WTC11 (cell line): ENCODE measurements around the gene BPIFB4. TPM values are rescaled to one million over a fixed set of nuclear protein-coding genes. Genes with fewer than 3 reads are reported as not detected.

Experiments
- ATAC-seq: fragments of 200-7000 bp; cut with Tn5 transposase; 2 replicates; pipeline ENCODE4 v1.10.0; 2021; ENCODE audit warnings: mild to moderate bottlenecking, moderate library complexity
- CTCF ChIA-PET: fragments of 300-600 bp; sonication (Branson Sonifier 250); formaldehyde crosslinking; loops from one replicate; lab custom pipeline; 2021; ENCODE audit warnings: antibody characterized with exemption; lab: Charles Lee
- POLR2A ChIA-PET: fragments of 350-600 bp; sonication (Branson Sonifier 250); formaldehyde crosslinking; loops from one replicate; lab custom pipeline; 2021; ENCODE audit warnings: antibody characterized with exemption; lab: Charles Lee
- DNase-seq: peaks from one replicate; pipeline ENCODE4 v3.0.0; 2021; ENCODE audit warnings: low spot score
- H3K27ac Mint-ChIP-seq: 2 replicates; pipeline ENCODE4 v1.8.0; 2021; ENCODE audit warnings: mixed read lengths
- H3K27me3 Mint-ChIP-seq: 2 replicates; pipeline ENCODE4 v1.8.0; 2021; ENCODE audit warnings: low read depth, mild to moderate bottlenecking, moderate library complexity, mixed read lengths
- H3K36me3 Mint-ChIP-seq: 2 replicates; pipeline ENCODE4 v1.8.0; 2021; ENCODE audit warnings: mixed read lengths
- H3K4me1 Mint-ChIP-seq: 2 replicates; pipeline ENCODE4 v1.8.0; 2022; ENCODE audit warnings: mixed read lengths
- H3K4me3 Mint-ChIP-seq: 2 replicates; pipeline ENCODE4 v1.8.0; 2021; ENCODE audit warnings: mild to moderate bottlenecking, moderate library complexity, mixed read lengths
- H3K9me3 Mint-ChIP-seq: 2 replicates; pipeline ENCODE4 v1.8.0; 2021; ENCODE audit warnings: mixed read lengths
- ARID4B ChIP-seq: sonication (generic); formaldehyde crosslinking; IDR thresholded peaks from 2 replicates; pipeline ENCODE4 v1.8.0; 2023; ENCODE audit warnings: missing genetic modification reagents, mild to moderate bottlenecking, borderline replicate concordance
- CBFB ChIP-seq: sonication (generic); formaldehyde crosslinking; IDR thresholded peaks from 2 replicates; pipeline ENCODE4 v1.8.1; 2022; ENCODE audit warnings: mild to moderate bottlenecking, low read depth, missing genetic modification reagents
- CREB1 ChIP-seq: sonication (generic); formaldehyde crosslinking; IDR thresholded peaks from 2 replicates; pipeline ENCODE4 v1.8.0; 2023; ENCODE audit warnings: mild to moderate bottlenecking, missing genetic modification reagents
- CREM ChIP-seq: sonication (generic); formaldehyde crosslinking; IDR thresholded peaks from 2 replicates; pipeline ENCODE4 v1.8.1; 2022; ENCODE audit warnings: mild to moderate bottlenecking, missing genetic modification reagents, moderate library complexity
- E2F1 ChIP-seq: sonication (generic); formaldehyde crosslinking; IDR thresholded peaks from 2 replicates; pipeline ENCODE4 v1.8.0; 2022; ENCODE audit warnings: mild to moderate bottlenecking, missing genetic modification reagents
- ETV6 ChIP-seq: sonication (generic); formaldehyde crosslinking; IDR thresholded peaks from 2 replicates; pipeline ENCODE4 v1.8.1; 2022; ENCODE audit warnings: mild to moderate bottlenecking, missing genetic modification reagents
- FOXK1 ChIP-seq: sonication (generic); formaldehyde crosslinking; IDR thresholded peaks from 2 replicates; pipeline ENCODE4 v1.8.0; 2022; ENCODE audit warnings: mild to moderate bottlenecking, moderate library complexity, missing genetic modification reagents
- GRHL2 ChIP-seq: fragments of 250-450 bp; sonication (Bioruptor Pico); IDR thresholded peaks from 2 replicates; pipeline ENCODE4 v1.8.0; 2022; ENCODE audit warnings: mild to moderate bottlenecking, moderate library complexity; ENCODE audit not compliant: insufficient replicate concordance, severe bottlenecking
- GTF2I ChIP-seq: fragments of 250-450 bp; sonication (Bioruptor Pico); conservative IDR thresholded peaks from 2 replicates; pipeline ENCODE4 v1.4.0; 2021; ENCODE audit warnings: mild to moderate bottlenecking
- HMGA2 ChIP-seq: fragments of 250-450 bp; sonication (Bioruptor Pico); IDR thresholded peaks from 2 replicates; pipeline ENCODE4 v1.4.0; 2021; ENCODE audit warnings: mild to moderate bottlenecking, moderate library complexity
- IRF1 ChIP-seq: sonication (generic); formaldehyde crosslinking; IDR thresholded peaks from 2 replicates; pipeline ENCODE4 v1.8.0; 2023; ENCODE audit warnings: missing genetic modification reagents
- NFATC4 ChIP-seq: fragments of 250-450 bp; sonication (Bioruptor Pico); IDR thresholded peaks from 2 replicates; pipeline ENCODE4 v1.9.0; 2021; ENCODE audit warnings: mild to moderate bottlenecking
- NR3C1 ChIP-seq: sonication (generic); formaldehyde crosslinking; conservative IDR thresholded peaks from 2 replicates; pipeline ENCODE4 v1.8.1; 2023; ENCODE audit warnings: low read depth, mild to moderate bottlenecking, missing genetic modification reagents
- PREB ChIP-seq: sonication (generic); formaldehyde crosslinking; IDR thresholded peaks from 2 replicates; pipeline ENCODE4 v1.8.1; 2022; ENCODE audit warnings: mild to moderate bottlenecking, missing genetic modification reagents, moderate library complexity, borderline replicate concordance
- SP1 ChIP-seq: sonication (generic); formaldehyde crosslinking; conservative IDR thresholded peaks from 2 replicates; pipeline ENCODE4 v1.8.1; 2022; ENCODE audit warnings: missing genetic modification reagents
- TEAD1 ChIP-seq: sonication (generic); formaldehyde crosslinking; IDR thresholded peaks from 2 replicates; pipeline ENCODE4 v1.8.0; 2022; ENCODE audit warnings: mild to moderate bottlenecking, missing genetic modification reagents
- ZMAT4 ChIP-seq: fragments of 250-450 bp; sonication (Bioruptor Pico); IDR thresholded peaks from 2 replicates; pipeline ENCODE4 v1.9.0; 2021; ENCODE audit warnings: mild to moderate bottlenecking
- ZNF121 ChIP-seq: sonication (generic); formaldehyde crosslinking; IDR thresholded peaks from 2 replicates; pipeline ENCODE4 v1.8.0; 2023; ENCODE audit warnings: missing genetic modification reagents
- ZNF263 ChIP-seq: sonication (generic); formaldehyde crosslinking; IDR thresholded peaks from 2 replicates; pipeline ENCODE4 v1.8.1; 2022; ENCODE audit warnings: low read depth, mild to moderate bottlenecking, moderate library complexity, missing genetic modification reagents
- ZNF396 ChIP-seq: fragments of 250-450 bp; sonication (Bioruptor Pico); IDR thresholded peaks from 2 replicates; pipeline ENCODE4 v1.8.0; 2021; ENCODE audit warnings: mild to moderate bottlenecking, moderate library complexity, borderline replicate concordance
- total RNA-seq: library from RNA; stranded (reverse); gene quantifications from 3 replicates; pipeline ENCODE4 v1.2.3, GENCODE V29; 2021
- TF ChIP-seq, protein P1 (sequence below): sonication (generic); formaldehyde crosslinking; IDR thresholded peaks from 2 replicates; pipeline ENCODE4 v1.8.1; 2023; ENCODE audit warnings: mild to moderate bottlenecking, moderate library complexity, missing genetic modification reagents
- TF ChIP-seq, protein P2 (sequence below): fragments of 250-450 bp; sonication (Bioruptor Pico); IDR thresholded peaks from 2 replicates; pipeline ENCODE4 v1.9.0; 2021; ENCODE audit warnings: mild to moderate bottlenecking

Gene BPIFB4
- total RNA-seq, 1 experiment from 2014 or later, result not detected

DNA sequence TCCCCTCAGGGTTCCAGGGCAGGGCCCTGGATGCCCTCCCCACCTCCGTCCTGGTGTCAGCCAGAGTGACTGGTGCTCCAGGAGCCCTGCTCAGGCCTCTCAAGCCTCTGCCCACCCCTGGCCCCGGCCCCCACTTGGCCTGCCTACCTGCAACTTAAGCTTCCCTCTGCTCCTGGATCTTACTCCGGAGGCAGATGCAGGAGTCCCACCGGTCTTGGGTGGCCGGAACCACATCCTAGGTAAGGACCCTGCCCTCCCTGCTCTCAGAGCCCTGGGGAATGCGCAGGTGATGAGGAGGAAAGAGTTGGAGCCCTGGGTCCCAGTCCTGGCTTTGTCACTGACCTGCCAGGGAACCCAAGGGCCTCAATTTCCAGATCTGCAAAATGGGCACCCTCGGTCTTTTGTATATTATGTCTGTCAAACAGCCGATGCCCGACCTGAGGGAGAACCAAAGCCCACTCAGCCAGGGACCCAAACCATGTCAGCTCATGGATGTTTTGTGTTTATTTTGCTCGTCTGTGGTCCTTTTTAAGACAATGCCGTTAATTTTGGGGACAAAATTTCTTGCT, 54.0 kb downstream of the BPIFB4 start:
- peaks cover 3% of the 10 kb centered on the region for H3K4me1 Mint-ChIP-seq
- ChIA-PET CTCF (no interaction called here), POLR2A (no interaction called here)
- ATAC-seq (no peak), DNase-seq (no peak)
- no peak overlapping the region for H3K27ac Mint-ChIP-seq
- H3K4me3 Mint-ChIP-seq, result no peak overlapping the region
- H3K27me3 Mint-ChIP-seq, result peaks cover 4% of the 10 kb centered on the region; the same call in 1 of the 2 replicates
- H3K36me3 Mint-ChIP-seq, result no peaks in the 10 kb centered on the region
- H3K9me3 Mint-ChIP-seq, result peaks cover 14% of the 10 kb centered on the region; the same call in 1 of the 2 replicates
- no peak for TF ChIP-seq NFATC4
- TF ChIP-seq ZMAT4 (CRISPR knock-in tag), result no peak
- TF ChIP-seq CREM (CRISPR knock-in tag), result no peak
- no peak for TF ChIP-seq PREB
- no peak for TF ChIP-seq HMGA2 (CRISPR knock-in tag)
- TF ChIP-seq NR3C1 (CRISPR knock-in tag), result no peak
- TF ChIP-seq ZNF121 (CRISPR knock-in tag), result no peak
- TF ChIP-seq ZNF263 (CRISPR knock-in tag), result no peak
- TF ChIP-seq FOXK1 (CRISPR knock-in tag), result no peak
- TF ChIP-seq SP1 (CRISPR knock-in tag), result no peak
- TF ChIP-seq ETV6 (CRISPR knock-in tag), result no peak
- TF ChIP-seq E2F1 (CRISPR knock-in tag), result no peak
- no peak for TF ChIP-seq TEAD1 (CRISPR knock-in tag)
- no peak for TF ChIP-seq CREB1 (CRISPR knock-in tag)
- TF ChIP-seq CBFB (CRISPR knock-in tag), result no peak

DNA sequence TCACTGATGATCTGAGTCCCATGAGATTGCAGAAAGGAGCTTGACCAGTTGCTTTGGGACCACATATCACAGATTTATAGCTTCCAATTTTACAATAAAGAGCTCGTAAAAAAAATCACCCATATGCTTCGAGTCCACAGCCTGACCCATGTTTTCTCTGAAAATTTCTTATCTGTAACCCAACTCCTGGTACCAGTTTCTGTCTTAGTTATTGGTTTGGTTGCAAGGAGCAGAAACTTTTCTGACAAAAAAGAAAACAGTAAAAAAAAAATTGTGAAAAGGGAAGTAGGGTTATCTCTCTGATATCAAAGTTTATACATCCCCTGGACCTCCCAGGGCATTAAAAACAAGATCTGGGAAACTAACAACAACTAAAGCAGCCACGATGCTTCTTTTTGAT, 57.8 kb downstream of the BPIFB4 start:
- no peak overlapping the region for H3K27ac Mint-ChIP-seq
- DNase-seq, result no peak
- H3K36me3 Mint-ChIP-seq, result no peaks in the 10 kb centered on the region
- ChIA-PET CTCF (no interaction called here), POLR2A (no interaction called here)
- peaks cover 3% of the 10 kb centered on the region for H3K4me1 Mint-ChIP-seq
- H3K4me3 Mint-ChIP-seq, result no peak overlapping the region
- H3K27me3 Mint-ChIP-seq, result peaks cover 11% of the 10 kb centered on the region
- ATAC-seq, result no peak
- peaks cover 14% of the 10 kb centered on the region; the same call in 1 of the 2 replicates for H3K9me3 Mint-ChIP-seq
- TF ChIP-seq, protein P1, sequence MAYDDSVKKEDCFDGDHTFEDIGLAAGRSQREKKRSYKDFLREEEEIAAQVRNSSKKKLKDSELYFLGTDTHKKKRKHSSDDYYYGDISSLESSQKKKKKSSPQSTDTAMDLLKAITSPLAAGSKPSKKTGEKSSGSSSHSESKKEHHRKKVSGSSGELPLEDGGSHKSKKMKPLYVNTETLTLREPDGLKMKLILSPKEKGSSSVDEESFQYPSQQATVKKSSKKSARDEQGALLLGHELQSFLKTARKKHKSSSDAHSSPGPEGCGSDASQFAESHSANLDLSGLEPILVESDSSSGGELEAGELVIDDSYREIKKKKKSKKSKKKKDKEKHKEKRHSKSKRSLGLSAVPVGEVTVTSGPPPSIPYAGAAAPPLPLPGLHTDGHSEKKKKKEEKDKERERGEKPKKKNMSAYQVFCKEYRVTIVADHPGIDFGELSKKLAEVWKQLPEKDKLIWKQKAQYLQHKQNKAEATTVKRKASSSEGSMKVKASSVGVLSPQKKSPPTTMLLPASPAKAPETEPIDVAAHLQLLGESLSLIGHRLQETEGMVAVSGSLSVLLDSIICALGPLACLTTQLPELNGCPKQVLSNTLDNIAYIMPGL (CRISPR knock-in tag), result no peak
- TF ChIP-seq GTF2I (CRISPR knock-in tag) (no peak), ARID4B (no peak), TEAD1 (CRISPR knock-in tag) (no peak), ZNF396 (CRISPR knock-in tag) (no peak), ZNF121 (CRISPR knock-in tag) (no peak), IRF1 (CRISPR knock-in tag) (no peak), GRHL2 (CRISPR knock-in tag) (no peak), NFATC4 (no peak)
- TF ChIP-seq, protein P2, sequence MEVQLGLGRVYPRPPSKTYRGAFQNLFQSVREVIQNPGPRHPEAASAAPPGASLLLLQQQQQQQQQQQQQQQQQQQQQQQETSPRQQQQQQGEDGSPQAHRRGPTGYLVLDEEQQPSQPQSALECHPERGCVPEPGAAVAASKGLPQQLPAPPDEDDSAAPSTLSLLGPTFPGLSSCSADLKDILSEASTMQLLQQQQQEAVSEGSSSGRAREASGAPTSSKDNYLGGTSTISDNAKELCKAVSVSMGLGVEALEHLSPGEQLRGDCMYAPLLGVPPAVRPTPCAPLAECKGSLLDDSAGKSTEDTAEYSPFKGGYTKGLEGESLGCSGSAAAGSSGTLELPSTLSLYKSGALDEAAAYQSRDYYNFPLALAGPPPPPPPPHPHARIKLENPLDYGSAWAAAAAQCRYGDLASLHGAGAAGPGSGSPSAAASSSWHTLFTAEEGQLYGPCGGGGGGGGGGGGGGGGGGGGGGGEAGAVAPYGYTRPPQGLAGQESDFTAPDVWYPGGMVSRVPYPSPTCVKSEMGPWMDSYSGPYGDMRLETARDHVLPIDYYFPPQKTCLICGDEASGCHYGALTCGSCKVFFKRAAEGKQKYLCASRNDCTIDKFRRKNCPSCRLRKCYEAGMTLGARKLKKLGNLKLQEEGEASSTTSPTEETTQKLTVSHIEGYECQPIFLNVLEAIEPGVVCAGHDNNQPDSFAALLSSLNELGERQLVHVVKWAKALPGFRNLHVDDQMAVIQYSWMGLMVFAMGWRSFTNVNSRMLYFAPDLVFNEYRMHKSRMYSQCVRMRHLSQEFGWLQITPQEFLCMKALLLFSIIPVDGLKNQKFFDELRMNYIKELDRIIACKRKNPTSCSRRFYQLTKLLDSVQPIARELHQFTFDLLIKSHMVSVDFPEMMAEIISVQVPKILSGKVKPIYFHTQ (CRISPR knock-in tag), result no peak
